H1 (cell line): ENCODE results near the gene ACTN4. TPM values are rescaled to one million over a fixed set of nuclear protein-coding genes. Genes with fewer than 3 reads are reported as not detected.

Experiments used
- CHD7 ChIP-seq: fragments of 300-600 bp; sonication (generic); IDR thresholded peaks from 2 replicates; pipeline ENCODE4 v1.7.1; 2012; ENCODE audit warnings: low read length, moderate library complexity, mild to moderate bottlenecking, inconsistent platforms; ENCODE audit not compliant: insufficient replicate concordance
- HDAC6 ChIP-seq: IDR thresholded peaks from one replicate; pipeline ENCODE4 v1.7.1; 2012; ENCODE audit warnings: low read depth, mild to moderate bottlenecking, inconsistent platforms, low read length, moderate library complexity
- JUND ChIP-seq: IDR thresholded peaks from 2 replicates; pipeline ENCODE4 v1.6.1; 2011; ENCODE audit warnings: mild to moderate bottlenecking, improper control_type of control experiment, low read length
- PHF8 ChIP-seq: fragments of 200-600 bp; sonication (generic); conservative IDR thresholded peaks from 2 replicates; pipeline ENCODE4 v1.7.1; 2012; ENCODE audit warnings: low read depth, mild to moderate bottlenecking, inconsistent platforms, low read length, moderate library complexity
- RAD21 ChIP-seq, 2 experiments: IDR thresholded peaks in 1 of 2; conservative IDR thresholded peaks in 1 of 2; 2 replicates each; pipeline ENCODE4 v1.6.1; 2011; ENCODE audit warnings: low read depth in 2 of 2, low read length in 2 of 2, improper control_type of control experiment in 1 of 2, inconsistent platforms in 1 of 2, mild to moderate bottlenecking in 1 of 2, moderate library complexity in 1 of 2
- TAF7 ChIP-seq: optimal IDR thresholded peaks from 2 replicates; pipeline ENCODE3; 2011; ENCODE audit warnings: low read depth, mild to moderate bottlenecking, inconsistent platforms, low read length, moderate library complexity, borderline replicate concordance
- TEAD4 ChIP-seq: IDR thresholded peaks from 2 replicates; pipeline ENCODE4 v1.6.1; 2012; ENCODE audit warnings: low read depth, low read length, inconsistent platforms, mixed read lengths
- ZNF274 ChIP-seq: IDR thresholded peaks from 2 replicates; pipeline ENCODE4 v1.7.0; 2012; ENCODE audit warnings: low read length, borderline replicate concordance; ENCODE audit errors: extremely low read depth
- polyA plus RNA-seq, 7 experiments: library from polyadenylated mRNA; depleted of rRNA in 3 of 7; stranded (reverse) in 5 of 7; unstranded in 2 of 7; fragments of >200 nt in 5 of 7; fragments of 200-250 nt in 2 of 7; gene quantifications; 1 replicate in 5 of 7; 2 replicates in 1 of 7; 4 replicates in 1 of 7; pipeline versions ENCODE4 v1.2.1 to v1.2.3, GENCODE V29; 2011 to 2013; ENCODE audit warnings: missing spikeins in 2 of 7, mixed read lengths in 2 of 7
- total RNA-seq: library from RNA; stranded (reverse); fragmentation: NEBNext Ultra II Directional; extraction: Animal tissue kit (Norgen Biotek cat#: 25700); gene quantifications from 2 replicates; pipeline ENCODE4 v1.2.1, GENCODE V29; 2021

The ACTN4 gene
- total and polyA plus RNA-seq, 2 of the 8 experiments (the other 6 are each of a cell fraction or from before 2014, with no cell fraction given) = 211 to 520 TPM

DNA sequence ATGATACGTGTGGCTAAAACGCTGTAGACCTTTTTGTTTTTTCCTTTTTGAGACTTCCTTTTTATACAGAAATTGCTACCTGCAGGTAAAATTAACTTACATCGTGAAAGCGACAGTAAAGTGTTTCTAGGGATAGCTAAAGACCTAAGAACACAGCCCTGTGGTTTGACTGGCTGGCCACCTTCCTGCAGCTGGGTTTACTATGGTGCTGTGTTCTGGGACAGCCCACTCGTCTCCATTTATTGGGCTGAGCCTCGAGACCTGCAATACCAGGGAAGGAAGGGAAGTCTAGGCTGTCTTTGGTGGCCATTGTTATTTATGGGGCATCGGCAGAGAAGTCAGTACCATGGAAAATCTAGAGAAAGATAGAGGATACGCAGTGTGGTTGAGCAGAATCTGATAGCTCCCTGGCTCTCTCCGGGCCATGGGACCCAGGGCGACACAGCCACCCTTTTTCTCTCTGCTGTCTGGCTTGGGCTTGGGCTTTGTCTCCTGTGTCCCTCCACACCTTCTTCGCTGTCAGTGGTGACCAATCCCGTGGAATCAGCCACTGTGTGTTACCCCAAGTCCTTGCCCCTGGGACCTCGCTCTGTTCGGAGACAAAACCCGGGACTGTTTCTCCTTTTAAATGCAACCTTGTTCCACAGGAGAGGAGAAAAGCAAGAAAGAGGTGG, 30.9 kb downstream of the ACTN4 start (continued):
- no peak for TF ChIP-seq CHD7
- no peak for TF ChIP-seq JUND
- TF ChIP-seq HDAC6 = no peak
- no peak for TF ChIP-seq TEAD4
- no peak for TF ChIP-seq ZNF274
- no peak for TF ChIP-seq PHF8
- TF ChIP-seq TAF7 = no peak
- TF ChIP-seq RAD21 (IDR thresholded peaks at IDR 0.05 in 1 of 2, conservative IDR thresholded peaks at IDR 0.05 in 1 of 2; ENCODE audit: low read depth in 2 of 2, low read length in 2 of 2) = no peak
